ENCODE results near the gene OR1A2. TPM values are rescaled to one million over a fixed set of nuclear protein-coding genes. Genes with fewer than 3 reads are reported as not detected.
"Not testable (repeated sequence)": the region's sequence is repeated elsewhere in the genome, so short reads cannot be mapped to it uniquely, and the experiment has no call there.

The OR1A2 gene
- total RNA-seq, 1 experiment from 2014 or later, result not detected

DNA sequence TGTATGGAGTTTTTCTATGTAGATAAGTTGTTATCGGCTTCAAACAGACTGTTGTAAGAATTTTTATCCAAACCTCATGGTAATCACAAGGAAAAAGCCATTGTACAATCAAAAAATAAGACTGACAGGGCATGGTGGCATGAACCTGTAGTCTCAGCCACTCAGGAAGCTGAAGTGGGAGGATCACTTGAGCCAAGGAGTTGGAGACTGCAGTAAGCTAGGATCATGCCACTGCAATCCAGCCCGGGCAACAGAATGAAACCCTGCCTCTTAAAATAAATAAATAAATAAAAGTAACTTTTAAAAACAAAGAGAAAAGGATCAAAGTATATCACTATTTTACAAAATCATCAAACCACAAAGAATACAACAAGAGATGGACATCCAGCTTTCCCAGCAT lies 24.5 kb downstream of the OR1A2 start:
- Histone ChIP-seq H3K4me3 (ENCODE audit: low read length) (no peak overlapping the region; the same call in 1 of the 2 replicates), H3K27ac (ENCODE audit: low read length) (no peak overlapping the region), H3K79me2 (ENCODE audit: low read length) (no peaks in the 10 kb centered on the region), H3K27me3 (ENCODE audit: low read length) (no peaks in the 10 kb centered on the region), H2AFZ (ENCODE audit: low read length) (no peak overlapping the region; the same call in 1 of the 2 replicates), H4K20me1 (ENCODE audit: insufficient read depth, low read depth, low read length) (no peaks in the 10 kb centered on the region), H3K36me3 (ENCODE audit: insufficient read depth, low read length) (no peaks in the 10 kb centered on the region), H3K9me3 (ENCODE audit: low read length) (no peaks in the 10 kb centered on the region; the same call in 1 of the 2 replicates), H3K9ac (ENCODE audit: low read length) (no peak overlapping the region), H3K4me1 (ENCODE audit: low read length) (peaks cover 36% of the 10 kb centered on the region), H3K9me2 (replicated peaks; ENCODE audit: insufficient read depth, low read length) (no peaks in the 10 kb centered on the region), H3K4me2 (ENCODE audit: low read depth, low read length, poor library complexity, severe bottlenecking) (peak overlapping the region; percentile 27)
- no peak for DNase-seq

DNA sequence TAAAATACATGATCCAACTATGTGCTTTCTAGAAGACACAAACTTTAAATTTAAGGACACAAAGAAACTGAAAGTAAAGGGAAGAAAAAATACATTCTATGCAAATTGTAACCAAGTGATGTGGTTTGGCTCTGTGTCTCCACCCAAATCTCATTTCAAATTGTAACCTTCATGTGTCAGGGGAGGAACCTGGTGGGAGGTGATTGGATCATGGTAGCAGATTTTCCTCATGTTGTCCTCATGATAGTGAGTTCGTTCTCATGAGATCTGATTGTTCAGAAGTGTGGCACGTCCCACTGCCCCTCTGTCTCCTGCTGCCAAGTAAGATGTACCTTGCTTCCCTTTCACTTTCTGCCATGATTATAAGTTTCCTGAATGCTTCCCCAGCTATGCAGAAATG lies 25.2 kb downstream of the OR1A2 start:
- H3K36me3 ChIP-seq (ENCODE audit: insufficient read depth, low read length), result no peaks in the 10 kb centered on the region
- no peaks in the 10 kb centered on the region for H3K79me2 ChIP-seq (ENCODE audit: low read length)
- H3K27me3 ChIP-seq (ENCODE audit: low read length), result no peaks in the 10 kb centered on the region
- no peaks in the 10 kb centered on the region; the same call in 1 of the 2 replicates for H3K9me3 ChIP-seq (ENCODE audit: low read length)
- no peak overlapping the region for H3K9ac ChIP-seq (ENCODE audit: low read length)
- no peak for DNase-seq
- no peaks in the 10 kb centered on the region for H3K9me2 ChIP-seq (replicated peaks; ENCODE audit: insufficient read depth, low read length)
- H3K27ac ChIP-seq (ENCODE audit: low read length), result no peak overlapping the region
- H3K4me1 ChIP-seq (ENCODE audit: low read length), result peaks cover 36% of the 10 kb centered on the region
- peak overlapping the region; percentile 27 for H3K4me2 ChIP-seq (ENCODE audit: low read depth, low read length, poor library complexity, severe bottlenecking)
- H4K20me1 ChIP-seq (ENCODE audit: insufficient read depth, low read depth, low read length), result no peaks in the 10 kb centered on the region
- H2AFZ ChIP-seq (ENCODE audit: low read length), result peak overlapping the region; percentile 38; the same call in 1 of the 2 replicates
- H3K4me3 ChIP-seq (ENCODE audit: low read length), result no peak overlapping the region; the same call in 1 of the 2 replicates

DNA sequence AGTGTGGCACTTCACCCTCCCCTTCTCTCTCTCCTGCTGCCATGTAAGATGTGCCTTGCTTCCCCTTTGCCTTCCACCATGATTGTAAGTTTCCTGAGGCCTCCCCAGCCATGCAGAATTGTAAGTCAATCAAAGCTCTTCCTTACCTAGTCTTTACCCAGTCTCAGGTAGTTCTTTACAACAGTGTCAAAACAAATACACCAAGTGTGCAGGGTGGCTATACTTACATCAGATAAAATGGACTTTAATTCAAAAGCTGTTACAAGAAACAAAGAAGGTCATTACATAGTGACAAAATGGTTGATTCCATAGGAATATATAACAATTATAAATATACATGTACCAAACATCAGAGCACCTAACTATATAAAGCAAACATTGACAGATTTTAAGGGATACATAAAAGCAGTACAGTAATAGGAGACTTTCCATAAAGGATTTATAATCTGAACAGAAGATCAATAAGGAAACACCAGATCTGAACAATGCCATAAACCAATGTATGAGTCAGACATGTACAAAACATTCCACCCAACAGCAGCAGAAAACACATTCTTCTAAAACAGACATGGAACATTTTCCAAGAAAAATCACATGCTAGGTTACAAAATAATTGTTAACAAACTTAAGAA lies 27.5 kb downstream of the OR1A2 start:
- not testable (repeated sequence) for H3K36me3 ChIP-seq (ENCODE audit: insufficient read depth, low read length); H4K20me1 ChIP-seq (ENCODE audit: insufficient read depth, low read depth, low read length); H3K4me3 ChIP-seq (ENCODE audit: low read length); H3K9me2 ChIP-seq (replicated peaks; ENCODE audit: insufficient read depth, low read length); H3K79me2 ChIP-seq (ENCODE audit: low read length); H3K9ac ChIP-seq (ENCODE audit: low read length); H3K27ac ChIP-seq (ENCODE audit: low read length); DNase-seq; H3K9me3 ChIP-seq (ENCODE audit: low read length); H3K4me2 ChIP-seq (ENCODE audit: low read depth, low read length, poor library complexity, severe bottlenecking); H2AFZ ChIP-seq (ENCODE audit: low read length); H3K27me3 ChIP-seq (ENCODE audit: low read length)
- peaks cover 29% of the 10 kb centered on the region for H3K4me1 ChIP-seq (ENCODE audit: low read length)

DNA sequence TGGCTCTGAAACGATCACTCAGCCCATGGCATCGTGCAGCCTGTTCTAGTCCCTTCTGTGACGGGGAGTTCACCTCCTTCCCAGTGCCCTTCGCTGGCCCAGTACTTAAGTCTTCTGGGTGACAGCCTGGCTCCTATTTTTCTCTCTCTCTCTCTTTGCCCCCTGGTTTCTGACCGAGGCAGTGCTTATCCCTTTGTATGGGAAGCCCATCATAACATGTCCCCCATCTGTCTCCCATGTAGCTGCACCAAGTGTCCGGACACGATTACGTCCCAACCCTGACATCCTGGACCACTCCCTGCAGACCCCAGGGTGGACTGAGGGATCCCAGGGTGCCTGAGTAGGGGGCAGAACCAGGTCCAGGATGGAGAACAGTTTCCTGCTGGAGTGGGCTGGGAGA lies 35.0 kb downstream of the OR1A2 start:
- H3K4me1 ChIP-seq (ENCODE audit: low read length); H3K27ac ChIP-seq (ENCODE audit: low read length); H3K4me2 ChIP-seq (ENCODE audit: low read depth, low read length, poor library complexity, severe bottlenecking); H3K9ac ChIP-seq (ENCODE audit: low read length); H3K36me3 ChIP-seq (ENCODE audit: insufficient read depth, low read length); H4K20me1 ChIP-seq (ENCODE audit: insufficient read depth, low read depth, low read length); DNase-seq; H3K4me3 ChIP-seq (ENCODE audit: low read length); H2AFZ ChIP-seq (ENCODE audit: low read length); H3K9me3 ChIP-seq (ENCODE audit: low read length); H3K79me2 ChIP-seq (ENCODE audit: low read length); H3K9me2 ChIP-seq (replicated peaks; ENCODE audit: insufficient read depth, low read length); H3K27me3 ChIP-seq (ENCODE audit: low read length): not testable (repeated sequence)

DNA sequence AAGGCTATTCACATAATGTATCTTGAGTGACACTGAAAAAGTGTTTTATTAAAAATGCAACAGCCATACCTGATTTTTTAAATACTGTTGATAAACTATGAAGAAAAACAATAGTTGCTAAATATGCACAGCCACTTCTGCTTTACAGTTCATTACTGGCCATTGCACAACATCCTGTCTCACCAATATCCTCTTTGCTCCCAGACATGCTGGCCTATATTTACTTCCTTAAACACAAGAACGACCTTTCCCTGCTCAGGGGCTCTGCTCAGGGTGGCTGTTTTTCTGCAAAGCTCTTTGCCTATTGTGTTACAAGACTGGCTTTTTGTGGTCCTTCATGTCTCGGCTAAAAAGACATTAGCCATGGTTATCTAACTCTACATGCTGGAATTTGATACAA lies 41.4 kb downstream of the OR1A2 start:
- not testable (repeated sequence) for H3K9ac ChIP-seq (ENCODE audit: low read length); H4K20me1 ChIP-seq (ENCODE audit: insufficient read depth, low read depth, low read length); H3K27me3 ChIP-seq (ENCODE audit: low read length); H3K36me3 ChIP-seq (ENCODE audit: insufficient read depth, low read length); H3K27ac ChIP-seq (ENCODE audit: low read length); H3K79me2 ChIP-seq (ENCODE audit: low read length); H3K4me2 ChIP-seq (ENCODE audit: low read depth, low read length, poor library complexity, severe bottlenecking); H3K4me3 ChIP-seq (ENCODE audit: low read length); H3K4me1 ChIP-seq (ENCODE audit: low read length); H2AFZ ChIP-seq (ENCODE audit: low read length); H3K9me3 ChIP-seq (ENCODE audit: low read length); DNase-seq; H3K9me2 ChIP-seq (replicated peaks; ENCODE audit: insufficient read depth, low read length)

DNA sequence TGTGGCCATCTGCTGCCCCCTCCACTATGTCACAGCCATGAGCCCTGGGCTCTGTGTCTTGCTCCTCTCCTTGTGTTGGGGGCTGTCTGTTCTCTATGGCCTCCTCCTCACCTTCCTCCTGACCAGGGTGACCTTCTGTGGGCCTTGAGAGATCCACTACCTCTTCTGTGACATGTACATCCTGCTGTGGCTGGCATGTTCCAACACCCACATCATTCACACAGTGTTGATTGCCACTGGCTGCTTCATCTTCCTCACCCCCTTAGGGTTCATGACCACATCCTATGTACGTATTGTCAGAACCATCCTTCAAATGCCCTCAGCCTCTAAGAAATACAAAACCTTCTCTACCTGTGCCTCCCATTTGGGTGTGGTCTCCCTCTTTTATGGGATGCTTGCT lies 43.7 kb downstream of the OR1A2 start:
- not testable (repeated sequence) for H3K4me2 ChIP-seq (ENCODE audit: low read depth, low read length, poor library complexity, severe bottlenecking); H3K9ac ChIP-seq (ENCODE audit: low read length); H4K20me1 ChIP-seq (ENCODE audit: insufficient read depth, low read depth, low read length); H3K4me1 ChIP-seq (ENCODE audit: low read length); H3K79me2 ChIP-seq (ENCODE audit: low read length); H3K9me3 ChIP-seq (ENCODE audit: low read length); H3K27ac ChIP-seq (ENCODE audit: low read length); H3K9me2 ChIP-seq (replicated peaks; ENCODE audit: insufficient read depth, low read length); H3K27me3 ChIP-seq (ENCODE audit: low read length); H3K36me3 ChIP-seq (ENCODE audit: insufficient read depth, low read length); H3K4me3 ChIP-seq (ENCODE audit: low read length); DNase-seq; H2AFZ ChIP-seq (ENCODE audit: low read length)

DNA sequence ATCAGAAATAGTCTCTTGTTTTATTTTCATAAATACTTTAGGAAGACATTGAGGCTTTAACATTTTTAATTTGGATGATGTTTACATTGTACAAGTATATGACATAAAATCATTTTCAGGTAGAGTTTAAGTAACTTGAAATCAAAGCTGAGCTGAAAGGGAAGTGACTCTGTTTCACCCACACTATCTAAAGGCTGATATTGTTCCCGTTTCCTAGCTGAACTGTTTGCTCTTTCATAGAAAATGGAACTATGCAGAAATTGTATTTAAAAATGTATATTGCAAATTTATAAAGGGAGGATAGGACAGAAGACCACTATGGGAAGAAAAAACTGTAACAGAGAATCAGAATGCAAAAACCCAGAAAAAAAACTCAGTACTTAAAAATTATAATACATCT lies 47.5 kb downstream of the OR1A2 start:
- H3K4me2 ChIP-seq (ENCODE audit: low read depth, low read length, poor library complexity, severe bottlenecking); H3K4me3 ChIP-seq (ENCODE audit: low read length): not testable (repeated sequence)

More for the DNA sequence above, 47.5 kb downstream of the OR1A2 start:
- not testable (repeated sequence) for H3K4me1 ChIP-seq (ENCODE audit: low read length); DNase-seq; H3K79me2 ChIP-seq (ENCODE audit: low read length); H3K27ac ChIP-seq (ENCODE audit: low read length); H3K9me2 ChIP-seq (replicated peaks; ENCODE audit: insufficient read depth, low read length); H3K9me3 ChIP-seq (ENCODE audit: low read length); H2AFZ ChIP-seq (ENCODE audit: low read length); H3K36me3 ChIP-seq (ENCODE audit: insufficient read depth, low read length); H3K9ac ChIP-seq (ENCODE audit: low read length); H4K20me1 ChIP-seq (ENCODE audit: insufficient read depth, low read depth, low read length); H3K27me3 ChIP-seq (ENCODE audit: low read length)

All from Karpas-422 (cell line).